Mucosa of descending colon (tissue), 3 donors: ENCODE data around the gene SLC17A8. TPM values are rescaled to one million over a fixed set of nuclear protein-coding genes. Genes with fewer than 3 reads are reported as not detected.
A peak's percentile ranks its signal among the peaks of the same experiment; 100 is the strongest.

Source experiments
- ATAC-seq: fragments of 200-7000 bp; cut with Tn5 transposase; one replicate; pipeline ENCODE4 v1.9.1; 2020; ENCODE audit warnings: mild to moderate bottlenecking, moderate library complexity
- DNase-seq, 3 donors: peaks; one replicate each; pipeline ENCODE4 v3.0.0-alpha.2; 2020
- H3K36me3 ChIP-seq: fragments of 200-600 bp; one replicate; pipeline ENCODE4 v1.8.0; 2021; ENCODE audit warnings: low read depth, mild to moderate bottlenecking
- H3K4me1 ChIP-seq: fragments of 200-600 bp; one replicate; pipeline ENCODE4 v1.8.0; 2021; ENCODE audit warnings: low read depth, mild to moderate bottlenecking
- H3K4me3 ChIP-seq: fragments of 200-600 bp; one replicate; pipeline ENCODE4 v1.8.0; 2021; ENCODE audit warnings: mild to moderate bottlenecking
- H3K9me3 ChIP-seq: fragments of 200-600 bp; one replicate; pipeline ENCODE4 v1.8.0; 2021; ENCODE audit warnings: mild to moderate bottlenecking
- CTCF ChIP-seq: fragments of 200-600 bp; IDR thresholded peaks from one replicate; pipeline ENCODE4 v1.8.0; 2022; ENCODE audit warnings: antibody characterized with exemption, mild to moderate bottlenecking
- intact Hi-C, 2 donors: fragments of 100-400 bp; cut with DNase I in 1 of 2; cut with micrococcal nuclease in 1 of 2; formaldehyde crosslinking; loops; one replicate each; pipeline versions ENCODE4 v1.11.0 to v1.11.1; 2022; cut with DNase I, micrococcal nuclease
- total RNA-seq, 3 donors: library from RNA; stranded (reverse); fragmentation: NEBNext Ultra II Directional in 2 of 3; extraction: Animal tissue kit (Norgen Biotek cat#: 25700) in 2 of 3; gene quantifications; one replicate each; pipeline versions ENCODE4 v1.2.1 to v1.2.4, GENCODE V29; 2021 to 2023
- donor health status: DM: no; HTN: no; CAD: no; lungs with moderate emphysema.
- donor health status: DM: no; HTN: no; CAD: no.
- donor health status: DM: no; HTN: yes; CAD: no.

SLC17A8 gene
- total RNA-seq, 3 donors from 2014 or later: 2.6 to 3.0 (median 2.7) TPM

DNA sequence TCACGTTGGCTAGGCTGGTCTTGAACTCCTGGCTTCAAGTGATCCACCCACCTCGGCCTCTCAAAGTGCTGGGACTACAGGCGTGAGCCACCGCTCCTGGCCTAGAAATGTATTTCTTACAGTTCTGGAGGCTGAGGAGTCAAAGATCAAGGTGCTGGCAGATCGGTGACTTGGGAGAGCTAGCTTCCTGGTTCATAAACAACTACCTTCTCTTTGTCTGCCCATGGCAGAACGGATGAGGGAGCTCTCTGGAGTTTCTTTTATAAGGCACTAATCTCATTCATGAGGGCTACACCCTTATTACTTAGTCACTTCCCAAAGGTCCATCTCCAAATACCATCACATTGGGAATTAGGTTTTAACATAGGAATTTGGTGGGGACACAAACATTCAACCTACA, 38.9 kb downstream of the SLC17A8 start:
- H3K36me3 ChIP-seq: no peaks in the 10 kb centered on the region
- DNase-seq: peak in 2 of 3 donors; percentile 48 to 51
- no peaks in the 10 kb centered on the region for H3K9me3 ChIP-seq
- no peak for TF ChIP-seq CTCF
- ATAC-seq: peak; percentile 87
- H3K4me1 ChIP-seq: peaks cover 6% of the 10 kb centered on the region
- H3K4me3 ChIP-seq: no peak overlapping the region
- intact Hi-C loops: no loop called here

- no peaks in the 10 kb centered on the region for H3K36me3 ChIP-seq
- ATAC-seq (peak; percentile 83), DNase-seq (peak in 1 of 3 donors; percentile 33)
- H3K4me1 ChIP-seq: peaks cover 18% of the 10 kb centered on the region
- H3K4me3 ChIP-seq: no peak overlapping the region
- intact Hi-C loops: no loop called here
- no peaks in the 10 kb centered on the region for H3K9me3 ChIP-seq
- TF ChIP-seq CTCF: no peak
These were observed 41.4 kb downstream of the SLC17A8 start for GRCh38 chr12:100398307-100398706.

- ATAC-seq (no peak), DNase-seq (no peak)
- TF ChIP-seq CTCF: no peak
- intact Hi-C loops: no loop called here
- Histone ChIP-seq H3K36me3 (no peaks in the 10 kb centered on the region), H3K4me1 (peaks cover 18% of the 10 kb centered on the region), H3K9me3 (no peaks in the 10 kb centered on the region), H3K4me3 (no peak overlapping the region)
These were observed 42.2 kb downstream of the SLC17A8 start for GRCh38 chr12:100399095-100399494.

DNA sequence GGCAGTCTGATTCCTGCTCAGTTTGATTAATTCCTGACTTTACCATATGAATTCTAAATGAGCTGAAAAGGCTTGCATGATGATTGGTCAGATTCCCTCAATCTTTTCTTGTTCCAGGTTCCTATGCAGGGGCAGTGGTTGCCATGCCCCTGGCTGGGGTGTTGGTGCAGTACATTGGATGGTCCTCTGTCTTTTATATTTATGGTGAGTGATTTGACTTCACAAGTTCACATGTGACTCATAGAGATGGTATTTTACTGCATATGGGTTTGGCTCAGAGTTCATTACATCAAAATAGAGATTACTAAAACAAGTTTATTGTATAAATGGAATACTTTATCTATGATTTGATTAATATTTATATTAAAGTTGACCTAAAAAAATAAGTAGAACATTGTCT, 44.8 kb downstream of the SLC17A8 start:
- TF ChIP-seq CTCF: no peak
- Histone ChIP-seq H3K36me3 (no peaks in the 10 kb centered on the region), H3K4me1 (peaks cover 18% of the 10 kb centered on the region), H3K4me3 (no peak overlapping the region), H3K9me3 (no peaks in the 10 kb centered on the region)
- ATAC-seq: peak; percentile 69
- intact Hi-C loops: no loop called here
- DNase-seq: no peak

- no peak for DNase-seq
- intact Hi-C loops: no loop called here
- Histone ChIP-seq H3K4me1 (peaks cover 18% of the 10 kb centered on the region), H3K9me3 (no peaks in the 10 kb centered on the region), H3K36me3 (no peaks in the 10 kb centered on the region), H3K4me3 (no peak overlapping the region)
- no peak for TF ChIP-seq CTCF
- ATAC-seq: no peak
These were observed 45.9 kb downstream of the SLC17A8 start for GRCh38 chr12:100402763-100403162.

DNA sequence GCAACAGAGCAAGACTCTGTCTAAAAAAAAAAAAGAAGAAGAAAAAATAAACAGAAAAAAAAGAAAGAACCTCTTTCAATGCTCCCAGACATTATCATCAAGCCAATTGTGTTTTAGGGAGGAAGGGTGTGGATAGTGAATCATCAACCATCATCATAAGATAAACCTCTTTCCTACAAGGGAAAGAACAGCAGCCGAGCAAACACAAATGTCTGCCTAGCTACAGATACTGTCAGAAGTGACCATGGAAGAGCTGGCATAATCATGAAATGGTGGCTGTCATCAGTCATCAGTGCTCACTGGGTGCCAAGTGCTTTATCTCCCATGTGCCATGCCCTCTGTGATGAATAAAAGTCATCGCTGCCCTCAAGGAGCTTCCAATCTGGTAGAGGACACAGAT, 46.6 kb downstream of the SLC17A8 start:
- intact Hi-C loops: no loop called here
- H3K9me3 ChIP-seq: no peaks in the 10 kb centered on the region
- DNase-seq: no peak
- TF ChIP-seq CTCF: no peak
- H3K4me1 ChIP-seq: peaks cover 18% of the 10 kb centered on the region
- ATAC-seq: peak; percentile 80
- no peak overlapping the region for H3K4me3 ChIP-seq
- no peaks in the 10 kb centered on the region for H3K36me3 ChIP-seq
